CD14-positive monocyte (primary cell): ENCODE measurements around the gene METTL17. TPM values are rescaled to one million over a fixed set of nuclear protein-coding genes. Genes with fewer than 3 reads are reported as not detected.

Experiments used
- DNase-seq, 3 donors: peaks; one replicate each; pipeline ENCODE4 v3.0.0-alpha.2; 2011 to 2022
- H2AFZ ChIP-seq: 2 replicates; pipeline ENCODE4 v1.6.0; 2012; ENCODE audit warnings: mild to moderate bottlenecking, low read depth, low read length, inconsistent platforms; ENCODE audit not compliant: insufficient read depth, poor library complexity, severe bottlenecking
- H3K27ac ChIP-seq, 2 donors: 1 replicate in 1 of 2; 2 replicates in 1 of 2; pipeline ENCODE4 v1.5.1; 2012 to 2013; ENCODE audit warnings: low read length in 2 of 2, control low read depth in 1 of 2, inconsistent platforms in 1 of 2, low read depth in 1 of 2, mild to moderate bottlenecking in 1 of 2
- H3K27me3 ChIP-seq, 2 donors: one replicate each; pipeline versions ENCODE4 v1.6.0 to v1.6.1; 2011 to 2013; ENCODE audit warnings: low read length in 2 of 2; ENCODE audit not compliant: control insufficient read depth in 2 of 2, insufficient read depth in 2 of 2
- H3K36me3 ChIP-seq, 2 donors: replicated peaks in 1 of 2; 1 replicate in 1 of 2; 2 replicates in 1 of 2; pipeline versions ENCODE4 v1.5.1 to v1.6.1; 2012 to 2013; ENCODE audit warnings: low read length in 2 of 2, control low read depth in 1 of 2, inconsistent platforms in 1 of 2, mild to moderate bottlenecking in 1 of 2; ENCODE audit not compliant: insufficient read depth in 2 of 2, control insufficient read depth in 1 of 2
- H3K4me1 ChIP-seq, 2 donors: 1 replicate in 1 of 2; 2 replicates in 1 of 2; pipeline versions ENCODE4 v1.5.1 to v1.6.1; 2012 to 2013; ENCODE audit warnings: low read length in 2 of 2, control low read depth in 1 of 2, inconsistent platforms in 1 of 2, mild to moderate bottlenecking in 1 of 2, moderate library complexity in 1 of 2; ENCODE audit not compliant: insufficient read depth in 2 of 2, control insufficient read depth in 1 of 2
- H3K4me2 ChIP-seq: replicated peaks from 2 replicates; pipeline ENCODE3; 2012; ENCODE audit warnings: low read length, moderate library complexity, mild to moderate bottlenecking; ENCODE audit not compliant: poor library complexity, severe bottlenecking; ENCODE audit errors: extremely low read depth
- H3K4me3 ChIP-seq, 3 experiments: fragments of 200-600 bp in 1 of 3; sonication (generic) in 1 of 3; replicated peaks in 1 of 3; 1 replicate in 2 of 3; 2 replicates in 1 of 3; pipeline ENCODE4 v1.5.1; 2011 to 2013; ENCODE audit warnings: low read length in 3 of 3, mild to moderate bottlenecking in 3 of 3, control low read depth in 2 of 3, low read depth in 2 of 3, inconsistent platforms in 1 of 3, moderate library complexity in 1 of 3
- H3K79me2 ChIP-seq: 2 replicates; pipeline ENCODE4 v1.6.0; 2012; ENCODE audit warnings: mild to moderate bottlenecking, control low read depth, inconsistent platforms, low read length, moderate library complexity; ENCODE audit not compliant: insufficient read depth
- H3K9ac ChIP-seq: 2 replicates; pipeline ENCODE4 v1.6.0; 2017; ENCODE audit warnings: low read length, mild to moderate bottlenecking; ENCODE audit not compliant: insufficient read depth, poor library complexity, severe bottlenecking
- H3K9me3 ChIP-seq, 2 donors: replicated peaks in 1 of 2; 1 replicate in 1 of 2; 2 replicates in 1 of 2; pipeline versions ENCODE4 v1.5.1 to v1.6.1; 2012 to 2013; ENCODE audit warnings: low read length in 2 of 2, control low read depth in 1 of 2; ENCODE audit not compliant: control insufficient read depth in 1 of 2, insufficient read depth in 1 of 2
- H4K20me1 ChIP-seq: 2 replicates; pipeline ENCODE4 v1.6.0; 2012; ENCODE audit warnings: mild to moderate bottlenecking, low read length, control low read depth, moderate library complexity; ENCODE audit not compliant: insufficient read depth
- H3K27ac Mint-ChIP-seq, 7 donors: one replicate each; pipeline ENCODE4 v1.8.0; 2020; ENCODE audit warnings: mild to moderate bottlenecking in 7 of 7, mixed read lengths in 7 of 7, moderate library complexity in 6 of 7, inconsistent platforms in 2 of 7
- H3K27me3 Mint-ChIP-seq, 3 donors: one replicate each; pipeline ENCODE4 v1.8.0; 2021 to 2022; ENCODE audit warnings: low read depth in 3 of 3, mild to moderate bottlenecking in 3 of 3, mixed read lengths in 3 of 3, moderate library complexity in 3 of 3, inconsistent platforms in 1 of 3
- H3K36me3 Mint-ChIP-seq, 2 donors: one replicate each; pipeline ENCODE4 v1.8.0; 2020; ENCODE audit warnings: mixed read lengths in 2 of 2, inconsistent platforms in 1 of 2, mild to moderate bottlenecking in 1 of 2
- H3K4me1 Mint-ChIP-seq: one replicate; pipeline ENCODE4 v1.8.0; 2020; ENCODE audit warnings: mild to moderate bottlenecking, mixed read lengths
- H3K4me3 Mint-ChIP-seq, 2 donors: one replicate each; pipeline ENCODE4 v1.8.0; 2020; ENCODE audit warnings: mild to moderate bottlenecking in 2 of 2, mixed read lengths in 2 of 2, moderate library complexity in 1 of 2
- H3K9me3 Mint-ChIP-seq, 7 donors: one replicate each; pipeline ENCODE4 v1.8.0; 2020 to 2022; ENCODE audit warnings: mixed read lengths in 7 of 7, mild to moderate bottlenecking in 6 of 7, moderate library complexity in 6 of 7, inconsistent platforms in 2 of 7
- CTCF ChIP-seq: fragments of 200-600 bp; IDR thresholded peaks from one replicate; pipeline ENCODE4 v1.8.0; 2022; ENCODE audit warnings: antibody characterized with exemption, mild to moderate bottlenecking
- WGBS: methylation state at CpG from one replicate; pipeline ENCODE4 v1.1.5; 2013; ENCODE audit warnings: missing lambda C conversion rate; ENCODE audit not compliant: insufficient coverage; 5-methylcytosine and 5-hydroxymethylcytosine counted together
- intact Hi-C, 2 donors: fragments of 100-400 bp; cut with micrococcal nuclease; formaldehyde crosslinking; loops; one replicate each; pipeline versions ENCODE4 v1.15.0 to v1.15.1; 2023
- polyA plus RNA-seq, 3 donors: library from polyadenylated mRNA; depleted of rRNA in 1 of 3; unstranded in 2 of 3; stranded (reverse) in 1 of 3; fragments of 300-500 nt in 2 of 3; fragments of >200 nt in 1 of 3; fragmentation: Illumina TruSeq in 2 of 3; gene quantifications; 1 replicate in 2 of 3; 2 replicates in 1 of 3; pipeline ENCODE4 v1.2.3, GENCODE V29; 2012 to 2021

The METTL17 gene
- polyA plus RNA-seq, 3 donors, result 20.1 to 137 (median 21.1) TPM

- no peak overlapping the region for H2AFZ ChIP-seq
- Mint-ChIP-seq H3K36me3 (peaks cover 48 to 56% of the 10 kb centered on the region in 2 donors), H3K4me1 (no peaks in the 10 kb centered on the region), H3K27ac (no peak overlapping the region), H3K9me3 (peaks cover 0 to 1% (median 0%) of the 10 kb centered on the region in 7 donors), H3K27me3 (peaks cover 0 to 3% (median 0%) of the 10 kb centered on the region in 3 donors), H3K4me3 (no peak overlapping the region)
- no peak for DNase-seq
- WGBS, result no CpG with 5 or more reads among the region's 4 CpGs
- no peak for TF ChIP-seq CTCF
- H3K4me3 ChIP-seq, result no peak overlapping the region
- H3K79me2 ChIP-seq, result peaks cover 2% of the 10 kb centered on the region
- no peaks in the 10 kb centered on the region for H3K27me3 ChIP-seq
- no peaks in the 10 kb centered on the region for H3K9me3 ChIP-seq
- no peaks in the 10 kb centered on the region for H3K4me1 ChIP-seq
- H3K27ac ChIP-seq, result no peak overlapping the region
- intact Hi-C loops, result no loop called here
- no peaks in the 10 kb centered on the region for H4K20me1 ChIP-seq
- H3K36me3 ChIP-seq, result peaks cover 51 to 55% of the 10 kb centered on the region in 2 donors
- no peak overlapping the region for H3K9ac ChIP-seq
- H3K4me2 ChIP-seq, result no peak overlapping the region
These were observed 7.3 kb downstream of the METTL17 start for GRCh38 chr14:20997115-20997514.

DNA sequence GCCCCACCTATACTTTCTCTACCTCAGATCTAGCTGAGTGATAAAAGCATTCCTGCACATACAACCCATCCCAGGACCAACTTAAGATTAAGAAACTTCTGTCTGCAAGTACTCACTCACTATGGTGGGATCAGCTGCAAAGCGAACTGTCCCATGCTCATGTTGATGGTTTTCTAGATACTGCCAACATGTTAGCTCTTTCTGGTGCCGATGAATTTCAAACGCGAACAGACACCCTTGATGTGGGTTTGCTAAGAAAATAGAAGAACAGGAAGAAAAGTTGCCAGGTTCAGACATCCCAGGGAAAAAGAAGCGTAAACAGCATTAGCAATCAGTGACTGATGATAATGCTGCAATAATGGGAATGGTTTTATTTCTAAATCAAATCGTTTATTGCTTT is 7.8 kb downstream of the METTL17 start:
- intact Hi-C loops, result no loop called here
- Mint-ChIP-seq H3K27me3 (peaks cover 0 to 3% (median 0%) of the 10 kb centered on the region in 3 donors), H3K9me3 (peaks cover 0 to 1% (median 0%) of the 10 kb centered on the region in 7 donors), H3K4me1 (no peaks in the 10 kb centered on the region), H3K4me3 (no peak overlapping the region), H3K36me3 (peaks cover 44 to 52% of the 10 kb centered on the region in 2 donors), H3K27ac (no peak overlapping the region)
- H3K27ac ChIP-seq, result no peak overlapping the region
- no peak overlapping the region for H2AFZ ChIP-seq
- WGBS, result 88% methylated on average over 3 of the region's 6 CpGs
- no peak overlapping the region for H3K9ac ChIP-seq
- no peak overlapping the region for H3K4me3 ChIP-seq
- no peaks in the 10 kb centered on the region for H3K79me2 ChIP-seq
- H4K20me1 ChIP-seq, result no peaks in the 10 kb centered on the region
- no peak overlapping the region for H3K4me2 ChIP-seq
- no peak for TF ChIP-seq CTCF
- H3K9me3 ChIP-seq, result no peaks in the 10 kb centered on the region
- peaks cover 46 to 51% of the 10 kb centered on the region in 2 donors for H3K36me3 ChIP-seq
- no peaks in the 10 kb centered on the region for H3K27me3 ChIP-seq
- no peaks in the 10 kb centered on the region for H3K4me1 ChIP-seq
- DNase-seq, result no peak
